HepG2 (cell line): ENCODE data around the gene FKBP8. TPM values are rescaled to one million over a fixed set of nuclear protein-coding genes. Genes with fewer than 3 reads are reported as not detected.

Experiments used
- ATF1 ChIP-seq: IDR thresholded peaks from 2 replicates; pipeline ENCODE4 v1.6.1; 2016; ENCODE audit warnings: mild to moderate bottlenecking, control low read depth
- CERS6 ChIP-seq: sonication (generic); formaldehyde crosslinking; IDR thresholded peaks from 2 replicates; pipeline ENCODE4 v1.5.0; 2020; ENCODE audit warnings: missing genetic modification reagents
- ERF ChIP-seq: IDR thresholded peaks from 2 replicates; pipeline ENCODE4 v1.6.1; 2018; ENCODE audit warnings: missing biosample characterization, missing genetic modification reagents
- KDM5A ChIP-seq: fragments of 200-600 bp; sonication (generic); IDR thresholded peaks from 2 replicates; pipeline ENCODE4 v1.7.0; 2018; ENCODE audit warnings: antibody characterized with exemption, mild to moderate bottlenecking, low read length, borderline replicate concordance
- MBNL3 ChIP-seq: fragments of 250-450 bp; sonication (Bioruptor Pico); conservative IDR thresholded peaks from 2 replicates; pipeline ENCODE4 v1.8.0; 2022; ENCODE audit warnings: mild to moderate bottlenecking, inconsistent platforms
- MXI1 ChIP-seq: IDR thresholded peaks from 3 replicates; pipeline ENCODE4 v1.6.1; 2012; ENCODE audit warnings: low read depth, low read length, inconsistent platforms, borderline replicate concordance
- PHB2 ChIP-seq: fragments of 450-650 bp; IDR thresholded peaks from 2 replicates; pipeline ENCODE4 v1.6.1; 2018; ENCODE audit not compliant: partially characterized antibody
- PITX1 ChIP-seq: sonication (generic); formaldehyde crosslinking; IDR thresholded peaks from 2 replicates; pipeline ENCODE4 v1.5.1; 2020; ENCODE audit warnings: mild to moderate bottlenecking, missing genetic modification reagents
- SMAD1 ChIP-seq: sonication (generic); formaldehyde crosslinking; IDR thresholded peaks from 2 replicates; pipeline ENCODE4 v1.4.0; 2020; ENCODE audit warnings: missing genetic modification reagents, low read depth, mild to moderate bottlenecking, borderline replicate concordance
- TFE3 ChIP-seq: IDR thresholded peaks from 2 replicates; pipeline ENCODE4 v1.6.1; 2016
- TGIF2 ChIP-seq: IDR thresholded peaks from 2 replicates; pipeline ENCODE4 v1.6.1; 2016; ENCODE audit warnings: control low read depth, missing compliant biosample characterization
- TRIM24 ChIP-seq: sonication (generic); formaldehyde crosslinking; IDR thresholded peaks from 2 replicates; pipeline ENCODE4 v1.8.0; 2022; ENCODE audit warnings: mild to moderate bottlenecking, missing genetic modification reagents
- ZFP36L1 ChIP-seq: sonication (generic); formaldehyde crosslinking; IDR thresholded peaks from 2 replicates; pipeline ENCODE4 v1.8.0; 2022; ENCODE audit warnings: mild to moderate bottlenecking, missing genetic modification reagents, moderate library complexity
- ZFX ChIP-seq: sonication (generic); formaldehyde crosslinking; IDR thresholded peaks from 2 replicates; pipeline ENCODE4 v1.4.0; 2020; ENCODE audit warnings: mild to moderate bottlenecking, low read depth, missing genetic modification reagents, moderate library complexity
- ZMYM3 ChIP-seq: sonication (generic); formaldehyde crosslinking; IDR thresholded peaks from 2 replicates; pipeline ENCODE4 v1.5.1; 2020; ENCODE audit warnings: mild to moderate bottlenecking, missing genetic modification reagents
- ZNF138 ChIP-seq: sonication (generic); formaldehyde crosslinking; IDR thresholded peaks from 2 replicates; pipeline ENCODE4 v1.5.0; 2020; ENCODE audit warnings: mild to moderate bottlenecking, low read depth, missing genetic modification reagents
- ZNF251 ChIP-seq: sonication (generic); formaldehyde crosslinking; IDR thresholded peaks from 2 replicates; pipeline ENCODE4 v1.9.0; 2021; ENCODE audit warnings: mild to moderate bottlenecking, missing genetic modification reagents
- ZNF407 ChIP-seq: sonication (generic); formaldehyde crosslinking; IDR thresholded peaks from one replicate; pipeline ENCODE4 v1.5.1; 2020; ENCODE audit warnings: mild to moderate bottlenecking, missing genetic modification reagents; ENCODE audit errors: not compliant biosample characterization
- ZNF607 ChIP-seq: sonication (generic); formaldehyde crosslinking; IDR thresholded peaks from 2 replicates; pipeline ENCODE4 v1.5.1; 2020; ENCODE audit warnings: missing genetic modification reagents, mild to moderate bottlenecking, borderline replicate concordance
- ZNF674 ChIP-seq: sonication (generic); formaldehyde crosslinking; IDR thresholded peaks from 2 replicates; pipeline ENCODE4 v1.5.0; 2020; ENCODE audit warnings: low read depth, mild to moderate bottlenecking, missing genetic modification reagents
- polyA plus RNA-seq, 8 experiments: library from polyadenylated mRNA; depleted of rRNA in 3 of 8; stranded (reverse) in 7 of 8; unstranded in 1 of 8; fragments of >200 nt; fragmentation: Illumina TruSeq in 4 of 8; extraction: Trizol in 4 of 8; gene quantifications; 2 replicates each; pipeline versions ENCODE4 v1.2.1 to v1.2.3, GENCODE V29; 2011 to 2016; ENCODE audit warnings: low read depth in 4 of 8, missing spikeins in 1 of 8, mixed read lengths in 1 of 8; ENCODE audit not compliant: insufficient read depth in 1 of 8
- total RNA-seq, 5 experiments: library from RNA; depleted of rRNA; stranded (reverse); fragments of >200 nt; fragmentation: Illumina TruSeq; extraction: Trizol; gene quantifications; 2 replicates each; pipeline ENCODE4 v1.2.3, GENCODE V29; 2016; ENCODE audit warnings: low read depth in 1 of 5

FKBP8 gene
- total and polyA plus RNA-seq, 2 of the 13 experiments (the other 11 are each of a cell fraction or from before 2014, with no cell fraction given): 81.7 to 93.9 TPM

- TF ChIP-seq PITX1 (CRISPR knock-in tag) (no peak), ZMYM3 (CRISPR knock-in tag) (no peak; the same call in 1 of the 2 replicates), ATF1 (CRISPR knock-in tag) (peak; percentile 67; the same call in 1 of the 2 replicates), TFE3 (CRISPR knock-in tag) (no peak), ZNF251 (CRISPR knock-in tag) (no peak), ERF (CRISPR knock-in tag) (0 out of 2 replicates have a peak, but pooled peaks have one; percentile 38), ZNF674 (no peak), ZNF407 (CRISPR knock-in tag) (no peak), KDM5A (no peak), TGIF2 (peak; percentile 30; the same call in 1 of the 2 replicates), SMAD1 (no peak), ZFP36L1 (CRISPR knock-in tag) (peak; percentile 27; the same call in 1 of the 2 replicates), ZFX (no peak), PHB2 (no peak), TRIM24 (CRISPR knock-in tag) (no peak), MXI1 (peak; percentile 90; the same call in 1 of the 3 replicates), MBNL3 (no peak), ZNF607 (CRISPR knock-in tag) (no peak), ZNF138 (CRISPR knock-in tag) (no peak), CERS6 (no peak)
Measured at GRCh38 chr19:18522124-18522861, 21.1 kb downstream of the FKBP8 start (continued).
